HCT116 (cell line): Measurements from ENCODE around the gene RAB40C. TPM values are rescaled to one million over a fixed set of nuclear protein-coding genes. Genes with fewer than 3 reads are reported as not detected.

Source experiments
- ATAC-seq: fragments of 200-7000 bp; cut with Tn5 transposase; 2 replicates; pipeline ENCODE4 v1.9.1; 2020; ENCODE audit warnings: mild to moderate bottlenecking, moderate library complexity
- BruUV-seq: library from RNA; stranded (reverse); fragments of 400-500 nt; replicated peaks from 2 replicates; lab custom pipeline; 2021; lab: Mats Ljungman, UMichigan
- CTCF ChIA-PET: fragments of 300-600 bp; sonication (Branson Sonifier 250); formaldehyde crosslinking; loops from one replicate; lab custom pipeline; 2021; ENCODE audit warnings: antibody characterized with exemption; lab: Charles Lee
- POLR2A ChIA-PET: fragments of 300-600, 350-600 bp; sonication (Branson Sonifier 250); formaldehyde crosslinking; loops from one replicate; lab custom pipeline; 2021; ENCODE audit warnings: antibody characterized with exemption; lab: Charles Lee
- RAD21 ChIA-PET, 2 experiments: fragments of 300-600 bp; sonication (Branson Sonifier 250); formaldehyde crosslinking; loops; one replicate each; lab custom pipeline; 2023; ENCODE audit warnings: low total read pairs in 2 of 2; ENCODE audit not compliant: uncharacterized antibody in 2 of 2, unreplicated experiment in 2 of 2, low non-redundant PET in 1 of 2; lab: Charles Lee
- DNase-seq: peaks from one replicate; pipeline ENCODE4 v3.0.0-alpha.2; 2010; ENCODE audit warnings: low read depth, low spot score
- H2AFZ ChIP-seq: fragments of 200-600 bp; shearing (Covaris generic), sonication (generic); 2 replicates; pipeline ENCODE4 v1.6.1; 2017; ENCODE audit warnings: low read depth, mixed run types, mixed read lengths, antibody characterized with exemption, low read length; ENCODE audit not compliant: poor library complexity, severe bottlenecking
- H3K27ac ChIP-seq: 2 replicates; pipeline ENCODE4 v1.5.1; 2012; ENCODE audit warnings: low read depth, low read length
- H3K27me3 ChIP-seq: fragments of 200-600 bp; sonication (generic); 2 replicates; pipeline ENCODE4 v1.6.1; 2016; ENCODE audit warnings: mixed run types, low read length, mixed read lengths; ENCODE audit not compliant: insufficient read depth
- H3K36me3 ChIP-seq, 2 experiments: fragments of 200-500 bp in 1 of 2; fragments of 200-600 bp in 1 of 2; sonication (Bioruptor generic) in 1 of 2; sonication (generic) in 1 of 2; 2 replicates each; pipeline versions ENCODE4 v1.5.1 to v1.6.1; 2014 to 2016; ENCODE audit warnings: low read length in 2 of 2, inconsistent platforms in 1 of 2, mixed read lengths in 1 of 2, mixed run types in 1 of 2; ENCODE audit not compliant: insufficient read depth in 2 of 2, control insufficient read depth in 1 of 2
- H3K4me1 ChIP-seq, 2 experiments: fragments of 200-600 bp in 1 of 2; sonication (generic) in 1 of 2; 2 replicates each; pipeline versions ENCODE4 v1.5.1 to v1.6.1; 2012 to 2017; ENCODE audit warnings: low read length in 2 of 2, inconsistent platforms in 1 of 2, mild to moderate bottlenecking in 1 of 2, mixed read lengths in 1 of 2, mixed run types in 1 of 2, moderate library complexity in 1 of 2; ENCODE audit not compliant: insufficient read depth in 2 of 2, control insufficient read depth in 1 of 2
- H3K4me2 ChIP-seq: fragments of 200-600 bp; sonication (generic); 2 replicates; pipeline ENCODE4 v1.6.1; 2017; ENCODE audit warnings: mixed run types, low read length, mixed read lengths
- H3K4me3 ChIP-seq, 2 experiments: fragments of 200-600 bp in 1 of 2; sonication (generic) in 1 of 2; replicated peaks in 1 of 2; 2 replicates each; pipeline ENCODE4 v1.5.1; 2011 to 2016; ENCODE audit warnings: low read length in 2 of 2, control low read depth in 1 of 2, low read depth in 1 of 2, mild to moderate bottlenecking in 1 of 2, mixed read lengths in 1 of 2, mixed run types in 1 of 2
- H3K79me2 ChIP-seq: fragments of 200-600 bp; sonication (generic); 2 replicates; pipeline ENCODE4 v1.6.1; 2017; ENCODE audit warnings: mild to moderate bottlenecking, mixed run types, low read length, moderate library complexity, mixed read lengths; ENCODE audit not compliant: insufficient read depth
- H3K9ac ChIP-seq: fragments of 200-600 bp; sonication (generic); 2 replicates; pipeline ENCODE4 v1.6.1; 2016; ENCODE audit warnings: low read length, mixed read lengths
- H3K9me2 ChIP-seq: fragments of 200-600 bp; sonication (generic), shearing (Covaris generic); 2 replicates; pipeline ENCODE4 v1.6.1; 2017; ENCODE audit warnings: mixed run types, mild to moderate bottlenecking, moderate library complexity; ENCODE audit not compliant: insufficient read depth
- H3K9me3 ChIP-seq, 2 experiments: fragments of 200-500 bp in 1 of 2; fragments of 200-600 bp in 1 of 2; sonication (Bioruptor generic) in 1 of 2; sonication (generic) in 1 of 2; 2 replicates each; pipeline ENCODE4 v1.6.1; 2014 to 2017; ENCODE audit warnings: low read length in 2 of 2, mixed read lengths in 2 of 2, inconsistent platforms in 1 of 2, low read depth in 1 of 2, mild to moderate bottlenecking in 1 of 2, mixed run types in 1 of 2, moderate library complexity in 1 of 2; ENCODE audit not compliant: control insufficient read depth in 1 of 2, insufficient read depth in 1 of 2
- H4K20me1 ChIP-seq: fragments of 200-600 bp; sonication (generic), shearing (Covaris generic); 2 replicates; pipeline ENCODE4 v1.6.1; 2017; ENCODE audit warnings: mixed run types, mild to moderate bottlenecking, moderate library complexity; ENCODE audit not compliant: insufficient read depth
- EGR1 ChIP-seq: IDR thresholded peaks from 2 replicates; pipeline ENCODE4 v1.6.1; 2012; ENCODE audit warnings: low read depth
- ELF1 ChIP-seq: IDR thresholded peaks from 2 replicates; pipeline ENCODE4 v1.6.1; 2012; ENCODE audit warnings: low read depth, borderline replicate concordance
- EZH2 ChIP-seq: fragments of 200-600 bp; sonication (generic); IDR thresholded peaks from 2 replicates; pipeline ENCODE4 v1.6.1; 2017; ENCODE audit warnings: antibody characterized with exemption, mixed run types
- EZH2phosphoT487 ChIP-seq: fragments of 200-600 bp; IDR thresholded peaks from 2 replicates; pipeline ENCODE4 v1.6.1; 2018; ENCODE audit warnings: antibody characterized with exemption, borderline replicate concordance
- POLR2A ChIP-seq: IDR thresholded peaks from 2 replicates; pipeline ENCODE4 v1.7.0; 2011; ENCODE audit warnings: borderline replicate concordance; ENCODE audit not compliant: insufficient read depth, insufficient read length; ENCODE audit errors: extremely low read depth
- POLR2AphosphoS5 ChIP-seq: IDR thresholded peaks from 2 replicates; pipeline ENCODE4 v1.6.1; 2011; ENCODE audit warnings: mild to moderate bottlenecking, low read depth, low read length, moderate library complexity
- SIN3A ChIP-seq: IDR thresholded peaks from 2 replicates; pipeline ENCODE4 v1.6.1; 2012; ENCODE audit warnings: low read depth
- SRF ChIP-seq: IDR thresholded peaks from 2 replicates; pipeline ENCODE4 v1.6.1; 2012; ENCODE audit warnings: low read depth
- TCF7L2 ChIP-seq: IDR thresholded peaks from 2 replicates; pipeline ENCODE4 v1.7.0; 2011; ENCODE audit warnings: borderline replicate concordance, inconsistent platforms; ENCODE audit not compliant: insufficient read depth, insufficient read length; ENCODE audit errors: extremely low read depth
- YY1 ChIP-seq: IDR thresholded peaks from 2 replicates; pipeline ENCODE4 v1.6.1; 2011; ENCODE audit warnings: low read length, low read depth, moderate library complexity, mild to moderate bottlenecking; ENCODE audit not compliant: insufficient replicate concordance; ENCODE audit errors: extremely low read depth
- ZFX ChIP-seq: fragments of 450-650 bp; IDR thresholded peaks from 2 replicates; pipeline ENCODE4 v1.6.1; 2017
- intact Hi-C: fragments of 100-400 bp; cut with micrococcal nuclease; formaldehyde crosslinking; loops from 2 replicates; pipeline ENCODE4 v1.10.0; 2022
- total RNA-seq: library from RNA; stranded (reverse); gene quantifications from one replicate; pipeline ENCODE4 v1.2.1, GENCODE V29; 2021; ENCODE audit not compliant: unreplicated experiment
- TF ChIP-seq, protein P1 (sequence below): IDR thresholded peaks from 2 replicates; pipeline ENCODE4 v1.6.1; 2012
- TF ChIP-seq, protein P2 (sequence below): IDR thresholded peaks from 2 replicates; pipeline ENCODE4 v1.6.1; 2011; ENCODE audit warnings: mild to moderate bottlenecking, low read length, moderate library complexity; ENCODE audit not compliant: insufficient replicate concordance; ENCODE audit errors: extremely low read depth

The RAB40C gene
- total RNA-seq, 1 experiment from 2014 or later, result 14.1 TPM

DNA sequence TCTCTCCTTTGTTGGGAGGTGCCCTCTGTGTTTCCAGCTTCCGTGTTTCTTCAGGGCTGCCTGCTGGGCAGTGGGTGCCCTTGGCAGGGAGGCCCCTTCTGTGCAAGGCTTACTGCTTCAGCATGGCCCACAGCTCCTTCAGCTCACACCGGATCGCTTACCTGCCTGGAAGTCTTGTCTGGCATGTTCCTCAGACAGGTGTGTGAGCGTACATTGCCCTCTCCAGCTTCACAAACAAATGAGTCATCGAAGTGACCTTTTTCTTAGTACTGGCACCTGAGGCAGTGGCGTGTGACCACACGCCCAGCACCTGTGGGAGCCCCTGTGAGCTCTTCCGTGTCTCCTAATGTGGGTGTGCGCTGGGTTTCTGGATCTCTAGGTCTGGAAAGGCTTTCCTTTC, 3.5 kb downstream of the RAB40C start (continued):
- TF ChIP-seq YY1 (no peak), ELF1 (no peak), SRF (no peak), EZH2 (no peak), EGR1 (no peak), POLR2AphosphoS5 (no peak), TCF7L2 (no peak), SIN3A (peak; percentile 50; the same call in 1 of the 2 replicates), EZH2phosphoT487 (no peak), ZFX (no peak)
- TF ChIP-seq, protein P1, sequence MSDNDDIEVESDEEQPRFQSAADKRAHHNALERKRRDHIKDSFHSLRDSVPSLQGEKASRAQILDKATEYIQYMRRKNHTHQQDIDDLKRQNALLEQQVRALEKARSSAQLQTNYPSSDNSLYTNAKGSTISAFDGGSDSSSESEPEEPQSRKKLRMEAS, result peak; percentile 62; the same call in 1 of the 2 replicates
- TF ChIP-seq, protein P2, sequence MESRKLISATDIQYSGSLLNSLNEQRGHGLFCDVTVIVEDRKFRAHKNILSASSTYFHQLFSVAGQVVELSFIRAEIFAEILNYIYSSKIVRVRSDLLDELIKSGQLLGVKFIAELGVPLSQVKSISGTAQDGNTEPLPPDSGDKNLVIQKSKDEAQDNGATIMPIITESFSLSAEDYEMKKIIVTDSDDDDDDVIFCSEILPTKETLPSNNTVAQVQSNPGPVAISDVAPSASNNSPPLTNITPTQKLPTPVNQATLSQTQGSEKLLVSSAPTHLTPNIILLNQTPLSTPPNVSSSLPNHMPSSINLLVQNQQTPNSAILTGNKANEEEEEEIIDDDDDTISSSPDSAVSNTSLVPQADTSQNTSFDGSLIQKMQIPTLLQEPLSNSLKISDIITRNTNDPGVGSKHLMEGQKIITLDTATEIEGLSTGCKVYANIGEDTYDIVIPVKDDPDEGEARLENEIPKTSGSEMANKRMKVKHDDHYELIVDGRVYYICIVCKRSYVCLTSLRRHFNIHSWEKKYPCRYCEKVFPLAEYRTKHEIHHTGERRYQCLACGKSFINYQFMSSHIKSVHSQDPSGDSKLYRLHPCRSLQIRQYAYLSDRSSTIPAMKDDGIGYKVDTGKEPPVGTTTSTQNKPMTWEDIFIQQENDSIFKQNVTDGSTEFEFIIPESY, result no peak
- TF ChIP-seq, all 23 proteins: peak for 5

DNA sequence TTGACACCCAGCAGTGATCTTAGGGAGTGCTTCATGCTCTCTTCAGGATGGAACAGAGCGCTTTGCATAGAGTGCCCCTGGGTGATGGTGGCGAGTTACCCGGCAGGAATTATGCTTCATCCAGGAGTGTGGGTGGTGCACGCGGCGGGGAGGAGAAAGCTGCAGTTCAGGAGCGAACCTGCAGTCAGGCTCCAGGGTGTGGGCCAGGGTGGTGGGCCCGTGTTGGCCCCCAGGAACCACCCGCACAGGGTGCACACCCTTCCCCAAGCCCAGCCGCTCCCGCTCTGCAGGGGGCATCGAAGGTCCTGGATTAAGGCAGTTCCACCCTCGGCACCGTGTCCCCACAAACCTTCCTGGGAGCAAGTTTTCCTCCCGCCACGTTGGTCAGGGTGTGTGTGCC, 3.9 kb downstream of the RAB40C start:
- no peaks in the 10 kb centered on the region for H3K36me3 ChIP-seq
- ATAC-seq, result no peak
- RAD21 ChIA-PET, result interaction anchor here in 1 of 2 experiments (0.7 kb wide), 1 partner anchor 46 kb away, joined by 3 read pairs; no protein-coding TSS in a partner anchor
- POLR2A ChIA-PET, result no interaction called here
- peaks cover 30 to 35% of the 10 kb centered on the region in 2 experiments for H3K4me1 ChIP-seq
- H3K4me2 ChIP-seq, result peak overlapping the region; percentile 70
- H4K20me1 ChIP-seq, result no peaks in the 10 kb centered on the region
- TF ChIP-seq POLR2A, result no peak
- TF ChIP-seq EGR1, result 0 out of 2 replicates have a peak, but pooled peaks have one; percentile 20
- TF ChIP-seq SIN3A, result 0 out of 2 replicates have a peak, but pooled peaks have one; percentile 16
- TF ChIP-seq, all 23 proteins: peak for 2
- H3K79me2 ChIP-seq, result peaks cover 21% of the 10 kb centered on the region; the same call in 1 of the 2 replicates
- CTCF ChIA-PET, result interaction anchor here (1.0 to 1.1 kb wide), 2 partner anchors 15 to 54 kb away, joined by 3 to 4 read pairs; no protein-coding TSS in a partner anchor
- no TSS peak for BruUV-seq
- peak overlapping the region; percentile 36 for H3K9ac ChIP-seq
- H3K27me3 ChIP-seq, result no peaks in the 10 kb centered on the region
- intact Hi-C loops, result loop anchor here (5.0 kb wide), 1 partner anchor 33 kb away; no protein-coding TSS in a partner anchor
- no peaks in the 10 kb centered on the region for H3K9me2 ChIP-seq
- H3K4me3 ChIP-seq, result peak overlapping the region in 1 of 2 experiments; percentile 13; a peak in 1 of 4 replicates
- H2AFZ ChIP-seq, result no peak overlapping the region
- H3K9me3 ChIP-seq, result no peaks in the 10 kb centered on the region
- peak overlapping the region; percentile 76 for H3K27ac ChIP-seq
- no peak for DNase-seq
